Panc1 (cell line): ENCODE data around the gene DNAAF2. TPM values are rescaled to one million over a fixed set of nuclear protein-coding genes. Genes with fewer than 3 reads are reported as not detected.
A peak's percentile ranks its signal among the peaks of the same experiment; 100 is the strongest.

ENCODE experiments used
- ATAC-seq: fragments of 200-7000 bp; cut with Tn5 transposase; 2 replicates; pipeline ENCODE4 v1.9.1; 2020; ENCODE audit warnings: mild to moderate bottlenecking, moderate library complexity
- BruUV-seq: library from RNA; stranded (reverse); fragments of 400-500 nt; replicated peaks from 2 replicates; lab custom pipeline; 2021; lab: Mats Ljungman, UMichigan
- CTCF ChIA-PET: fragments of 300-600 bp; sonication (Branson Sonifier 250); formaldehyde crosslinking; loops from one replicate; lab custom pipeline; 2022; ENCODE audit warnings: antibody characterized with exemption; lab: Charles Lee
- POLR2A ChIA-PET: fragments of 300-600 bp; sonication (Branson Sonifier 250); formaldehyde crosslinking; loops from one replicate; lab custom pipeline; 2022; ENCODE audit warnings: antibody characterized with exemption; lab: Charles Lee
- DNase-seq: peaks from one replicate; pipeline ENCODE4 v3.0.0-alpha.2; 2010; ENCODE audit warnings: low read depth, low spot score
- H3K27ac ChIP-seq: 2 replicates; pipeline ENCODE4 v1.5.1; 2011; ENCODE audit warnings: mild to moderate bottlenecking, low read length, inconsistent platforms
- H3K27me3 ChIP-seq: fragments of 200-500 bp; sonication (Bioruptor generic); 2 replicates; pipeline ENCODE4 v1.6.0; 2014; ENCODE audit warnings: low read length, inconsistent platforms; ENCODE audit not compliant: control insufficient read depth, insufficient read depth
- H3K36me3 ChIP-seq: fragments of 200-500 bp; sonication (Bioruptor generic); 2 replicates; pipeline ENCODE4 v1.5.1; 2014; ENCODE audit warnings: inconsistent platforms, mild to moderate bottlenecking, low read length, moderate library complexity; ENCODE audit not compliant: control insufficient read depth, insufficient read depth
- H3K4me1 ChIP-seq: 2 replicates; pipeline ENCODE4 v1.5.1; 2011; ENCODE audit warnings: inconsistent platforms, mild to moderate bottlenecking, low read length, moderate library complexity; ENCODE audit not compliant: control insufficient read depth, insufficient read depth
- H3K4me3 ChIP-seq, 2 experiments: 2 replicates each; pipeline ENCODE4 v1.5.1; 2011 to 2012; ENCODE audit warnings: low read depth in 2 of 2, low read length in 2 of 2, mild to moderate bottlenecking in 2 of 2, inconsistent platforms in 1 of 2, moderate library complexity in 1 of 2
- H3K9me3 ChIP-seq: fragments of 200-500 bp; sonication (Bioruptor generic); 2 replicates; pipeline ENCODE4 v1.5.1; 2014; ENCODE audit warnings: low read depth, mild to moderate bottlenecking, inconsistent platforms, low read length, moderate library complexity; ENCODE audit not compliant: control insufficient read depth, insufficient read depth
- CTCF ChIP-seq: fragments of 450-650 bp; IDR thresholded peaks from 2 replicates; pipeline ENCODE4 v1.5.1; 2017; ENCODE audit warnings: mild to moderate bottlenecking
- POLR2AphosphoS5 ChIP-seq: IDR thresholded peaks from 2 replicates; pipeline ENCODE4 v1.6.1; 2012; ENCODE audit warnings: mild to moderate bottlenecking, low read depth, low read length, moderate library complexity
- REST ChIP-seq, 2 experiments: IDR thresholded peaks; 2 replicates each; pipeline ENCODE4 v1.6.1; 2011 to 2012; ENCODE audit warnings: low read depth in 2 of 2, control low read depth in 1 of 2, low read length in 1 of 2, mild to moderate bottlenecking in 1 of 2, moderate library complexity in 1 of 2; ENCODE audit not compliant: insufficient read depth in 1 of 2
- SIN3A ChIP-seq: IDR thresholded peaks from 2 replicates; pipeline ENCODE4 v1.6.1; 2012; ENCODE audit warnings: low read depth, mild to moderate bottlenecking, low read length, moderate library complexity, borderline replicate concordance; ENCODE audit not compliant: insufficient read depth
- TCF7L2 ChIP-seq: IDR thresholded peaks from 2 replicates; pipeline ENCODE4 v1.6.1; 2011; ENCODE audit warnings: mild to moderate bottlenecking, low read depth, low read length, inconsistent platforms
- in situ Hi-C: cut with HindIII; loops from 2 replicates; pipeline ENCODE4 v1.10.0; 2016; ENCODE audit warnings: low sequenced_read_pairs, low pct_unique_long_range_greater_than_20kb
- intact Hi-C: fragments of 100-400 bp; cut with micrococcal nuclease; formaldehyde crosslinking; loops from one replicate; pipeline ENCODE4 v1.10.0; 2022; ENCODE audit not compliant: unreplicated experiment
- total RNA-seq: library from RNA; stranded (reverse); gene quantifications from one replicate; pipeline ENCODE4 v1.2.1, GENCODE V29; 2021; ENCODE audit not compliant: unreplicated experiment

DNAAF2 gene
- total RNA-seq, 1 experiment from 2014 or later = 8.2 TPM

GRCh38 chr14:49593016-49593415, 42.0 kb downstream of the DNAAF2 start:
- intact Hi-C loops (no loop called here), in situ Hi-C loops (no loop called here)
- DNase-seq (no peak), ATAC-seq (peak; percentile 79)
- Histone ChIP-seq H3K27ac (no peak overlapping the region), H3K27me3 (no peaks in the 10 kb centered on the region), H3K4me3 (no peak overlapping the region), H3K9me3 (no peaks in the 10 kb centered on the region), H3K36me3 (no peaks in the 10 kb centered on the region; the same call in 1 of the 2 replicates), H3K4me1 (peaks cover 9% of the 10 kb centered on the region; the same call in 1 of the 2 replicates)
- ChIA-PET CTCF (no interaction called here), POLR2A (interaction anchor here (0.7 kb wide), 1 partner anchor 30 kb away, joined by 3 read pairs; no protein-coding TSS in a partner anchor)
- no peak for TF ChIP-seq TCF7L2
- no TSS peak for BruUV-seq

DNA sequence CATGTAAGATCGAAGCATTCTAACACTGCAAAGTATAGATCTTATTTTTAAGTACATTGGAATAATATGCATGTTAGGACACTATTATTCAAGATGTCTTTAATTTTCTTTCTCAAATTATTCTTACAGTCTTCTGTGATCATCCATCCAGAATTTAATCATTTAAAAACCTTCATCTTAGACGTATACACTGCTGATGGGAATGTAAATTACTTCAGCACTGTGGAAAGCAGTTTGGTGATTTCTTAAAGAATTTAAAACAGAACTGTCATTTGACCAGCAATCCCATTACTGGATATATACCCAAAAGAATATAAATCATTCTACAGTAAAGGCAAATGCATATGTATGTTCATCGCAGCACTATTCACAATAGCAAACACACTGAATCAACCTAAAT, 45.7 kb downstream of the DNAAF2 start:
- no peak for TF ChIP-seq POLR2AphosphoS5
- TF ChIP-seq TCF7L2 = no peak
- TF ChIP-seq SIN3A = no peak
- TF ChIP-seq REST (IDR thresholded peaks at IDR 0.05; ENCODE audit: insufficient read depth in 1 of 2, low read depth in 2 of 2, low read length in 1 of 2) = peak in 1 of 2 experiments; percentile 36; a peak in 1 of 4 replicates
- TF ChIP-seq CTCF = no peak
- H3K27me3 ChIP-seq = no peaks in the 10 kb centered on the region
- no peaks in the 10 kb centered on the region for H3K9me3 ChIP-seq
- in situ Hi-C loops = no loop called here
- peaks cover 10% of the 10 kb centered on the region for H3K4me1 ChIP-seq
- BruUV-seq = no TSS peak
- ATAC-seq (no peak), DNase-seq (no peak)
- ChIA-PET CTCF (no interaction called here), POLR2A (no interaction called here)
- no peak overlapping the region for H3K27ac ChIP-seq
- intact Hi-C loops = no loop called here
- no peak overlapping the region for H3K4me3 ChIP-seq
- peaks cover 10% of the 10 kb centered on the region; the same call in 1 of the 2 replicates for H3K36me3 ChIP-seq

DNA sequence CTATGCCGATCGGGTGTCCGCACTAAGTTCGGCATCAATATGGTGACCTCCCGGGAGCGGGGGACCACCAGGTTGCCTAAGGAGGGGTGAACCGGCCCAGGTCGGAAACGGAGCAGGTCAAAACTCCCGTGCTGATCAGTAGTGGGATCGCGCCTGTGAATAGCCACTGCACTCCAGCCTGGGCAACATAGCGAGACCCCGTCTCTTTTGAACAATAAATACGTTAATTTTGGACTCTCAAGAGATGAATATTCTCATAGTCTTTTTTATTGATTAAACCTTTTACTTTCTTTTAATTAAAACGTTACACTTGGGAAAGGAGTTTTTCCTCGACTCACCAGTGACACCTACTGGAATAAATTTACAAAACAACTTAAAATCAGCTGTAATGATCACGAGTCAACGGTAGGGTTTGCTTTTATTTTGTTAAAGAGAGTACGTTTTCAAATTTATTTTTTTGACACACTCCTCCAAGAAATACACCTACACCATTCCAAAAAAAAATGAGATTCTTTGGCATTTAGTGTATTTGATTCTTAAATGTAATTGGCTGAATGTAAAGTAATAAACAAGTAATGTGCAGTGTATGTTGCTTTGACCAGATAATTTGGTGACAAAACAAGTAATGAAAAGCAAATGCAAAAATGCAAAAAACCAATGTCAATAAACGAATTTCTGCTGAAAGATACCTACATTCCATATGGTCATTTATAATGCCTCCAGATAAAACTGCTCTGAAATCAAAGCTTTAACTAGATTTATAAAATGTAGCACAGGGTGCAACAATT, 48.2 kb downstream of the DNAAF2 start:
- Histone ChIP-seq H3K4me3 (peak overlapping the region; percentile 92 to 93), H3K27me3 (no peaks in the 10 kb centered on the region), H3K9me3 (no peaks in the 10 kb centered on the region), H3K4me1 (peaks cover 15% of the 10 kb centered on the region), H3K27ac (peak overlapping the region; percentile 70), H3K36me3 (peaks cover 21% of the 10 kb centered on the region)
- POLR2A ChIA-PET = no interaction called here
- BruUV-seq = no TSS peak
- in situ Hi-C loops = no loop called here
- TF ChIP-seq CTCF (peak; percentile 80; the same call in 1 of the 2 replicates), REST (IDR thresholded peaks at IDR 0.05; ENCODE audit: insufficient read depth in 1 of 2, low read depth in 2 of 2, low read length in 1 of 2) (no peak)
- CTCF ChIA-PET = interaction anchor here (1.0 to 1.3 kb wide), 2 partner anchors 8 to 125 kb away, joined by 4 read pairs; no protein-coding TSS in a partner anchor
- intact Hi-C loops = no loop called here
- ATAC-seq = peak; percentile 55
- DNase-seq = peak; percentile 74
